Neural progenitor cell (in vitro differentiated cells): ENCODE measurements around the gene PANK2.

Experiments
- EZH2 ChIP-seq: fragments of 200-600 bp; sonication (generic); IDR thresholded peaks from 2 replicates; pipeline ENCODE4 v1.6.1; 2017; ENCODE audit warnings: antibody characterized with exemption, mild to moderate bottlenecking, moderate library complexity
- TF ChIP-seq, protein P1 (sequence below): fragments of 200-600 bp; sonication (generic); IDR thresholded peaks from 2 replicates; pipeline ENCODE4 v1.5.1; 2017; ENCODE audit warnings: antibody characterized with exemption, mild to moderate bottlenecking

DNA sequence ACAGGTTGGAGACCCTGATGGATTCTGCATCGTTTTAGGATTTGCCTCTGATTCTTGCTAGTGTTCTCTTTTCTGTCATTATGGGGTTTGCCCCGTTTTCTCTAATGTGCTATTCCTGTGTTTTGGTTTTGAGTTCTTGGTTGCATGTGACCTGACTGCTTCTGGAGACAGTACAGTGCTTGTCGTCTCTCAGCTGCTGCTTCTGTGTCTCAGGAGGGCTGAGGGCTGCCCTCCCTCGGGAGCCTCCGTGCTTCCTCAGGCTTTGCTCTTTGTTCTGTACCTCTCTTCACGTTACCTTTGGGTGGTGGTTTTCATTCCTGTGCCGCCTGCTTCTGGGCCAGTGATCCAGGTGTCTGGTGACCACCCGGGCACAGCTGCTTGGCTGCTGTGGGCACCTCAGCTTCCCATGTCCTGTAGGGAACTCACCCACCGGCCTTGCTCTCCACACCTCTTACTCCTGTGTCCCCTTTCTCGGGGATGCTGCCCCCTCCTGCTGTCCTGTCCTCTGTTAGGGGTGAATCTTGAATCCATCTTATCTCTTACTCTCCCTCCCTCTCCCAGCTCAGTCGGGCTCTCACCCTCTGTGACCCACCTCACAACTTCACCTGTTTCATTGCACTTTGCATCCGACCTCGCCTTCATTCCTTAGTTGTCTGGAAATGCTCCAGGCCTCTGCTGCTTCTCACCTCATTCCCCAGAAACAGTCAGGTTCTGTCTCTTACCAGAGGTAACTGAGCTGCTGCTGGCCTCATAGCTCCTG, 33.2 kb downstream of the PANK2 start:
- TF ChIP-seq, protein P1, sequence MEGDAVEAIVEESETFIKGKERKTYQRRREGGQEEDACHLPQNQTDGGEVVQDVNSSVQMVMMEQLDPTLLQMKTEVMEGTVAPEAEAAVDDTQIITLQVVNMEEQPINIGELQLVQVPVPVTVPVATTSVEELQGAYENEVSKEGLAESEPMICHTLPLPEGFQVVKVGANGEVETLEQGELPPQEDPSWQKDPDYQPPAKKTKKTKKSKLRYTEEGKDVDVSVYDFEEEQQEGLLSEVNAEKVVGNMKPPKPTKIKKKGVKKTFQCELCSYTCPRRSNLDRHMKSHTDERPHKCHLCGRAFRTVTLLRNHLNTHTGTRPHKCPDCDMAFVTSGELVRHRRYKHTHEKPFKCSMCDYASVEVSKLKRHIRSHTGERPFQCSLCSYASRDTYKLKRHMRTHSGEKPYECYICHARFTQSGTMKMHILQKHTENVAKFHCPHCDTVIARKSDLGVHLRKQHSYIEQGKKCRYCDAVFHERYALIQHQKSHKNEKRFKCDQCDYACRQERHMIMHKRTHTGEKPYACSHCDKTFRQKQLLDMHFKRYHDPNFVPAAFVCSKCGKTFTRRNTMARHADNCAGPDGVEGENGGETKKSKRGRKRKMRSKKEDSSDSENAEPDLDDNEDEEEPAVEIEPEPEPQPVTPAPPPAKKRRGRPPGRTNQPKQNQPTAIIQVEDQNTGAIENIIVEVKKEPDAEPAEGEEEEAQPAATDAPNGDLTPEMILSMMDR: no peak
- TF ChIP-seq EZH2: no peak
